HTERT RPE-1 (cell line): ENCODE results near the gene AUP1.

ENCODE experiments used
- in situ Hi-C: fragments of 300-500 bp; cut with MboI; formaldehyde crosslinking; loops from 4 replicates; pipeline ENCODE4 v1.14.3; 2020; ENCODE audit warnings: low sequenced_read_pairs

The AUP1 gene

DNA sequence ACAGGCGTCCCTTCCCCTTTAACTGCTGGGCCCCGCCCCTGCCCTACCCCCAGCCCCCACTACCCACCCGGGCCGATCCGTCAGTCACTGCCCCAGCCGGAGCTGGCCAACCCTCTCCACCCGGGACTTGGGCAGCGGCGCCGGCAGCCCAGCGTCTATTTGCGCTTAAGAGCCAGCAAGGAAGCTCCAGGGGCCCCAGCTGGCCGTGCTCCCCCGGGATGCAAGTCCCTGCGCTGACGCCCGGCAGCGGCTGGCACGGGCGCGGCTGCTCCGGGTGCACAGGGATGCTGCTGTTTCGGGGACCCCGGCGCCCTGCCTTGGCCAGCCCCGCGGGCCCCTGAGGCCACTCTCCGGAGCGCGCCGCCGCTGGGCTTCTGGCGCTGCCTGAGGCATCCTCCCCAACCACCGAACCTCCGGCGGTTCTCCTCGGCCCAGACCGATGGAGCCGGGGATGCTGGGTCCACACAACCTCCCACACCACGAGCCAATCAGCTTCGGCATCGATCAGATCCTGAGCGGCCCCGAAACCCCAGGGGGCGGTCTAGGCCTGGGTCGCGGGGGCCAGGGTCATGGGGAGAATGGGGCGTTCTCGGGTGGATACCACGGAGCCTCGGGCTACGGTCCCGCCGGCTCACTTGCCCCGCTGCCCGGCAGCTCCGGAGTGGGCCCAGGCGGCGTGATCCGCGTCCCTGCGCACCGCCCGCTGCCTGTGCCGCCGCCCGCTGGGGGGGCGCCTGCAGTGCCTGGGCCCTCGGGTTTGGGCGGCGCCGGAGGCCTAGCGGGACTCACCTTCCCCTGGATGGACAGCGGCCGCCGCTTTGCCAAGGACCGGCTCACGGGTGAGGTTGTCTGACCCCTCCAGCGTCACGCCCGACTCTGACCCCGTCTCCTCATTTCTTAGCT lies 14.9 kb downstream of the AUP1 start, which contains the start of gene TLX2:
Gene TLX2 (plus strand): TSS at position 83 of the 903 bp plus-strand sequence. CDS start 357 bp downstream, at position 440.
- in situ Hi-C loops: no loop called here

DNA sequence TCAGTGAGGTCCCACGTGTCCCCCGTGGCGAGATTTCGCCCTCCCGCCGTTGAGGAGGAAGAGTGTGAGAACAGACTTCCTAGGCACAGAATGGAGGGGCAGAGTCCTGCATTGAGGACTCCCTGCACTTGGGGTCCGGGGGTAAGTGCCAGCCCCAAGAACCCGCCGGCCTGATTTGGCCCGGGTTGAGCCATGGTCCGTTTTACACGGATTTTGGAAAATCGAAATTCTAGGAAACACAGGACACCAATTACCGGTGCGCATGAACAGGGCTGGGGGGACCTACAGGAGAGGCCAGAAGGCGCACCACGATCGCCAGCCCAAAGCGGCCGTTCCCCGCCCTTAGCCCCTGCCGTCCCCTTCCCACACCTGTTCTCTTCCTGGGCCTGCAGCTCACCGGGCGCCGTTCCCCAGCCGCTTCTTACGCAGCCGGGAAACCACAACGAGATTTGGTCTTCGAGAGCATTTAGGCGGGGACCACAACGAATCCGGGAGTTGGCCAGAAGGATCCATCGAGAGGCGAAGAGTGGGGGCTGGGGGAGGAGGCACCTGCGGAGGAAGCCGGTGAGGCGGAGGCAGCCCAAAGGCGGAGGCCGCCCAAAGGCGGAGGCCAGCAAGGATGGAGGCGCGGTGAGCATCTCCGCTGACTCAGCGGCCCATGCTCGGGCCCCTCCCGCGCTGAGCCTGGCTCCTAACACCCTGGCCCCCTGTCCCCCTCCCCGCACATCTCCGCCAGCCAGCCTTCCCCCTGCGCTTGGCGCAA lies 15.7 kb downstream of the AUP1 start:
- in situ Hi-C loops: no loop called here

DNA sequence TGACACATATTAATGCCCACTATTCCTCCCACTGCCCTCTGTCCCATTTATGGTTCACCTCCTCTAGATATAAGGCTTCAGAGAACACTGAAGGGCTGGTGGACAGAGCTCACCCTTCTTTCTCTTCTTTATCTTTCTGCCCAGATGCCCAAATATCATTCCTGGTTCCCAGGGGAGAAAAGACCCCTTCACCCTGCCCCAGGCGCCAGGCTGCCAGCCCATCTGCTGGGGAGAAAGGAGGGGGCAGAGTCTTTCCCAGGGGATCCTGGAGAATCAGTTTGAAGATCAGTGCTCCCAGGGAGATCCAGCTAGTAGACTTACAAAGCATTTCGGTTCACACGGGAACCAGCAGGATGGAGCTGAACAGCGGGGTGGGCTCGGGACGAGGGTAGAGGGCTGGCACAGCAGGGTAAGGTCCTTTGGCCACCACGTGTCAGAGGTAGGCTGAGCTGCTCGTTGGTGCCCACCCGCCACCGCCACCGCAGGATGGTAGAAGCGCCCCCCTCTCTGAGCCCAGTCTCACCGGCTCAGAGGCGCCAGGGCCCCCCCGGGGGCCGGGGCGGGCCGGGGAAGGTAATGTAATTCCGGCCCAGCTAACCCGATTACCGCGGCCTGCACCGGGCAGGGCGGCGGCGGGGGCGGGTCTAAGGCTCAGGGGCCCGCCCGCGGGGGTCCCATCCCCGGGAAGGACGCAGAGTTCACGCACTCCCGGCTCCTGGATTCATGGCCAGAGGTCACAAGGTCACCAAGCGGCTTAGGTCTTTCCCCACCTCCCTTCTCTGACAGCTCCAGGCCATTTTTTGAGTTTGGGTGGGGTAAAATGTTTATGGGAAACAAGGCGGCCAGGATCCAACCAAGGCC lies 16.5 kb downstream of the AUP1 start:
- in situ Hi-C loops: no loop called here

DNA sequence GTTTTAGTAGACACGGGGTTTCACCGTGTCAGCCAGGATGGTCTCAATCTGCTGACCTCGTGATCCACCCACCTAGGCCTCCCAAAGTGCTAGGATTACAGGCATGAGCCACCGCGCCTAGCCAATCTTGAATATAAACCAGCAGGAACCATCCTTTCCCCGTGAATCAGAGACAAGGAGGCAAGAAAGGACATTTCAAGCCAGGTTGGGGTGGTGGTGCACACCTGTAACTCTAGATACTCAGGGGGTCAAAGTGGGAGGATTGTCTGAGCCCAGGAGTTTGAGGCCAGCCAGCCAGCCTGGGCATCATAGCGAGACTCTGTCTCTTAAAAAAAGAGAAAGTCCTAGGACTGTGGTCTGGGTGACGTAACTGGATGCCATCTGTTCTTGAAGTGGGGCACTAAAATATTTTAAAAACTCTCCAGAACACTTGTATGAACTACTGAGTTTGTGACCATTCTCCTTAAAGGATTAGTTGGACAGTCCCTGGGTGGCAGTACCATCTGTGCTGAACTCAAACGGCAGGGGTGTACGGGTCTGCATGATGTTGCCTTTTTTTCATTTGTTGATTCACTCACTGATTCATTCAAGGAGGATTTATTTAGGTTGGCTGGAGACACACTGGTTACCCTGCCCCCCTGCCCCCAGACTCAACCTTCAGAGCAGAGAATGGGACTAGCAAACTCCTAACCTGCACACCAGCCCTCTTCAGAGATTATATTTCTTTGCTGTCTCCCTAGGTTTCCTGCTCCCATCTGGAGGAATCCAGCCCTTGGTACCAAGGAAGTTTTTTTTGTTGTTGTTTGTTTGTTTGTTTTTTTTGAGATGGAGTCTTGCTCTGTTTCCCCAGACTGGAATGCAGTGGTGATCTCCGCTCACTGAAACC lies 18.2 kb downstream of the AUP1 start:
- in situ Hi-C loops: no loop called here

DNA sequence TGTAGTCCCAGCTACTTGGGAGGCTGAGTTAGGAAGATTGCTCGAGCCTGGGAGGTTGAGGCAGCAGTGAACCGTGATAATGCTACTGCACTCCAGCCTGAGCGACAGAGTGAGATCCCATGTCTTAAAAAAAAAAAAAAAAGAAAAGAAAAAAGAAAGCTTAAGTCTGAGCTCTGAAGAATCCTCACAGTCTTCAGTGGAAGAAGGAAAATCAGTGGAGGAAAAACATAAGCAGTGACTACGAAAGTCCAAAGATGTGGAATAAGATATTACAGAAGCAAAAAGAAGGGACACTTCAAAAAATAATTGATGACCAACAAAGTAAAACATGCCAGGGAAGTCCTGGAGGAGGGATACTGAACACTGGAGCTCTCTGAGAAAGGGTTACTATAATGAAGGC lies 19.2 kb downstream of the AUP1 start:
- in situ Hi-C loops: no loop called here

DNA sequence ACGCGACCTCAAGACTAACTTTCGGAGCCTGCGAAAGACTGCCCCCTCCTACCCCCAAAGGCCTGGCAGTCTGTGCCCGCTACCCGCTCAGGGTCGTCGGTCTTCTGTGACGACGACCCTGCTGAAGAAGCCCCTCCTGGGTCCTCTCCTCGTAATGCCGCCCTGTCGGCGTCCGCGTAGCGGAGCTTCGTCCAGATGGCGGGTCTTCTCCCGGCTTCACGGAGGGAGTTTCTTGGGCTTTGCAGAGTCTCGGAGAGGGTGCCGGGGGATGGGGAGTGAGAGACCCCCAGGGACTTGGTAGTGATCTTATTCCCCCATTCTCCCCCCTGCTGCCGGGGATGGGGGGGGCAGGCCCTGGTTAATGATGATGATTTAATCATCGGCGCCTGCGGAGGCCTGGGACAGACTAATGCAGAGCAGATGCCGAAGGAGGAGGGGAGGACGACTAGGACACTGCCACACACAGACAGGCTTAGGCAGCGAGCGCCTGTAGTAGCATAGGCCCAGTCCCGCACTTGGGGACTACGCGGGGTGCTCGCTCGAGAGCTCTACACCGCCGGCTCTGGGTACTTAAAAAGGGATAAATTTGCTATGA lies 21.5 kb downstream of the AUP1 start:
- in situ Hi-C loops: no loop called here

DNA sequence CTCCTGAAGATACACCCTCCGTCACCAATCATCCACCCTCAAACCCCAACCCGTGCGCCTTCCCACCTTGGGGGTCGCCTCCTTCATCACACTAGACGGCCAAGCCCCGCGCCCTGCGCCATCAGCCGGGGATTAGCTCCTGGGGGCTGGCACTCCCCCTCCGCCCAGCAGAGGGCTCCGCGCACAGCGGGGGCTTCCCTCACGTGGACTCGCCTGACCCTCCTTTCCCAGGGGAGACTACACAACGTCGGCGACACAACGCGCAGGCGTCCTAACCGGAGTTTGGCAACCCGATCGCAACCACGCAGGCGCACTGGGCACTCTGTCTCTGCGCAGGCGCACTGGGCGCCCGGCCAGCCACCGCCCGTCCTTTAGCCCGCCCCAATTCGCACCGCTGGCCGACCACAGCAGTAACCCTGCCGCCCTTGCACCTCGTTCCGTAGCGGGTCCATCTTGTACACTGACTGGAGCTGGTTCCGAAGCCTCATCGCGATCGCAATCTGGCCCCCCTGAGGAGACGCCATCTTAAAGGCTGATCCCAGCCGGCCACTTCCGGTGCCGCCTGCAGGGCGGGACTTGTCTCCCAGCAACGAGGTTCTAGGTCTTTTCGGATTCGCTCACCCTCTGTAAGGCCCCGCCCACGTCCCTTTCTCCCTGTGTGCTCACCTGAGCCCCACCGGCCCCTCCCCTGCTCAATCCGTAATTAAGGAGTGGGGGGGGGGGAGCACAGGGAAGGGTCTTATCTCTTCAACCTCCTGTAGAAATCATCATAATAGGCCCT lies 22.2 kb downstream of the AUP1 start, which contains the start of gene PCGF1:
Gene PCGF1 (minus strand): TSS at position 551 of the 781 bp plus-strand sequence. CDS start 27 bp downstream, at position 524.
- in situ Hi-C loops: no loop called here

DNA sequence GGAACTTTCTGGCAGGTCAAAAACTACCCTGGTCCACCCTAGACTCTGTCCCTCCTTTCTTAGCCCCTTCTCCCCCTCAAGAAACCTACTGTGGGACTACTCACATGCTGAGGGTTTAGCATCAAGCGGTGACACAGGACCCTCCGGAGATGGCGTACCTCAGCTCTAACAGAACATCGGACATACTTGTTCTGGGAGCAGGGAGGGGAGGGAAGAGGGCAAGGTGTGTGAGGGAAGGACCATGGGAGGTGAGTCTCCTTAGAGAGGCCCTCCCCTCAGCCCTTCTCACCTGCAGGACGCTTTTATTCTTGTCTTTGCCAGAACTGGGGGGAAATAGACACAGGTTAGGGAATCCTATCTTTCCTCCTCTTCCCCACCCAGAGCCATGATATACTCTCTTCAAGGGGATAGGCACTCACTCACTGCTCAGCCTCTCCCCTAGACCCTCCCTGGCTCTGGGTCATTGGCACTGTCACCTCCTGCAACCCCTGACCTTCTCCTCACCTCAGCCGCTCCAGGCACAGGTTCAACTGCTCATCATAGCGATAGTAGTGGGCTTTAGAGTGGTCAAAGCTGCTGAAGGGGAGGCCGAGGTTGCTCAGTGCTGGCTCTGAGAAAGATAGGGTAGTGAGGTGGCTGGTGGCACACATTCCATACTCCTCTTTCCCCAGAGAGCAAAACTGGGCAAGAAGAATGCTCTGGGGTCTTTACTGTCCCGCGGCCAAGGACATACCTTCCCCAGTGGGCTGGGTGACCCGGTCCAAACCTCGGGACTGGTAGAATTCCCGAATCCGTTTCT lies 23.9 kb downstream of the AUP1 start:
- in situ Hi-C loops: no loop called here

DNA sequence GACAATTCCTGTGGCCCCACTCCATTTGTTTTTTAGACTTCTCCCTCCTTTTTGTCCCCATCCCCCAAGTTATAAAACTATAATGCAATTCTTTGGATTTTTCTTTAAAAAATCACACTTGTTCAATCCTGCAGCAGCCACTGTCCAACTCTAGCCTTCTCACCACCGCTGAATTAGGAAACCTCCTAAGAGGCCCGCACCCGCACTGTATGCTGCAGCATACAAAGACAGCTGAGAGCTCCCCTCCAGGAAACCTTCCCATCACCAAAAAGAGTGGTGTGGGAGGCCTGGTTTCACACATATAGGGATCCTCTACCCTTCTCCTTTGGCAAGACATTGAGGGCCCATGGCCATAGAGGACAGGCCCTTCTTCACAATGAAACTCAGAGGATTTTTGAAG lies 24.9 kb downstream of the AUP1 start:
- in situ Hi-C loops: no loop called here

DNA sequence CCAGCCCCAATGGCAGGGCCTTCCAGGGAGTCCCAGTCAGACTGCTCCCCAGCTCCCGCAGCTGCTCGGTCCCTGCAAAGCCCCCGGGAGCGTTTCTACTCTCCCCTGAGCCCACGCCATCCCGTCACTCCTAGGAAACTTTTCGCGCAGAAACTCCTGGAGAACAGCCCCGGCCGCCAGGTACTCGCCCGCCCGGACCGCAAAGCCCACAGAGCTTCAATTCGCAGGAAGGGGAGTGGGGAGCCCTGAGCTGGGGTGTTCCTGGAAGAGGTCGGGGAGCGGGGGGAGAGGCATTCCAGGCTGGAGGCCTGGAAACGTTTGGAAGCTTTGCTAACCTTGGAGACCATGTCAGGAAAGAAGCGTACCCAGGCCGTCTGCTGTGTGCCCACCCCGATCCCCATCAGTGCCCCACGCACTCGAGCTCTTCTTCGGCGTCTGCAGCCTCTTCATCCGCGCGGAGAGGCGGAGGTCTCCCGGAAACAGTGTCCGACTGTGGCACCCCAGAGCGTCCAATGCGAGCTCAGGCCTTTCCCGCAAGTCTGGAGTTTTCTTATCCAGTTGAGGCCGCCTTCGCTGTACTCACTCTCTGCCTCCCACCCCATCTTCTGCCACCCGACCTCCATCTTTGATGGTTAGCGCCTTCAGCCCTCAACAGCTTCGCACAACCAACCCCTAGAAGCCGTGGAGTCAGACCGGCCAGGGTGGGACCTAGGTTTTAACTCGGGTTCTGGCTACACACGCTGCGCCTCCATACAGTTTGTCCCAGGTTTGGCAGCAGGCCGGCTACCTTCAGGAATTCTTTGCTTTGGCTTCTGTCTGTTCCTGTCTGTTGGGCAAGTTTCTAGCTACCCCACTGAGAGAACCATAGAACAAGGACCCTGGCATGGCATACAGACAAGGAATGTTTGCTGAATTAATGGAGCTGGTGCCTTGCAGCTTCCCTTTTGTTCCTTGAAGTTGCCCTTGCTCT lies 25.7 kb downstream of the AUP1 start:
- in situ Hi-C loops: no loop called here

DNA sequence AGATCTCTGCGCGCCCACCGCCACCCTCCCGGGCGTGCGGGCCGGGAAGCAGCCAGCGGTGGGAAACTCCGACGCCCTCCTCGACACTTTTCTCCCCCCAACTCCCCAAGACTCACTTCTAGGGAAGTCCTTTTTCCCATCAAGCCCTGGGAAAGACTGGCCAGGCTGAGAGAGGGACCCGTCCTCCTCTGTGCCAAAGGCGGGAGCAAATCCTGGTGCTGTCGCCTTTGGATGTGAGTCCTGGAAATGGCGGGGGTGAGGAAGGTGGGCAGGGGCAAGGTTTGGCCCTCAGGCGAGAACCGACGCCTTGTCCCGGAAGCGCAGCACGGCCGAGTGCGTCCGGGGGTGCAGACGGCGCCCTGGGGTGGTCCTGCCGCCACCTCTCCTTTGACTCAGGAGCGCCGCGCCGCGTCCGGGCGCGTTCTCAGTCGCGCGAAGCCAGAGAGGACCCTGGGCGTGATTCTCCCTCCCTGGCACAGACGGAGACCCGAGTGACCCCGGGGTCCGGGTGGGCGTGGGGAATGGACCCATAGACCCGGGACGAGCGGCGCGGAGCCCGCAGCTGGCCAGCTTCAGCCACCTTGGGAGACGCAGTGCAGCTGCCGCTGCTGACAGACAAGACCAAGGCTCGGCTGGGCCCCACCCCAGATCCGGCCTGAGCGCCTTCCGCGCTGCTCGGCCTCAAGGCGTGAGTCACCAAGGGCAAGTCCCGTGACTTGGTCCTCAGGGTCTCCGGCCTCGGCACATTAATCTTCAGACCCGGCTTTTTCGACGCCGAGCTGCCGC lies 26.6 kb downstream of the AUP1 start:
- in situ Hi-C loops: no loop called here

DNA sequence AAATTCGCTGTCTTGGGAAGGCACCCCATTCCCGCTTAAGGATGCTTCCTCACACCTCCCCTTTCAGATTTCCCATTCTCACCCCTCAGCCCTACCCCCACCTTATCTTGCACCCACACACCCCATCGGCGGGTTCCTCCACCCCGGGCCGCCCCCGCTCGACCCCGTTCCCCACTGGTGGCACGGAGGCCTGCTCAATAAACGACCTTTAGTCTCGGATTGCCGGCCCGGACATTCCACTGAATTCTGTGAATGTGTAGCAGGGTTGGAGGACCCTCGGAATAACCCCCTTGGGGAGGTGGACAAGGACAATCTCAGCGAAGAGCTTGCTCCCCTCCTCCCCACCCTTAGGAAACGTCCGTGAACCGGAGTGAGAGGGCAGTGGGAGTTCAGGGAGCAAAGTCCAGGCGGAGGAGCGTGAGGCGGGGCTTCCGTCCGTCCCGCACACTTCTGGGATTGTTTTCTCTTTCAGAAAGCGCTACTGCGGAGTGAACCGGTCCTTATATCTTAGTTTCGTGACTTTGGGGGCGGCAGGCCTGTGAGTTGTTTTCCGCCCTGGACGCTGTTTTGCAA lies 27.3 kb downstream of the AUP1 start:
- in situ Hi-C loops: no loop called here

DNA sequence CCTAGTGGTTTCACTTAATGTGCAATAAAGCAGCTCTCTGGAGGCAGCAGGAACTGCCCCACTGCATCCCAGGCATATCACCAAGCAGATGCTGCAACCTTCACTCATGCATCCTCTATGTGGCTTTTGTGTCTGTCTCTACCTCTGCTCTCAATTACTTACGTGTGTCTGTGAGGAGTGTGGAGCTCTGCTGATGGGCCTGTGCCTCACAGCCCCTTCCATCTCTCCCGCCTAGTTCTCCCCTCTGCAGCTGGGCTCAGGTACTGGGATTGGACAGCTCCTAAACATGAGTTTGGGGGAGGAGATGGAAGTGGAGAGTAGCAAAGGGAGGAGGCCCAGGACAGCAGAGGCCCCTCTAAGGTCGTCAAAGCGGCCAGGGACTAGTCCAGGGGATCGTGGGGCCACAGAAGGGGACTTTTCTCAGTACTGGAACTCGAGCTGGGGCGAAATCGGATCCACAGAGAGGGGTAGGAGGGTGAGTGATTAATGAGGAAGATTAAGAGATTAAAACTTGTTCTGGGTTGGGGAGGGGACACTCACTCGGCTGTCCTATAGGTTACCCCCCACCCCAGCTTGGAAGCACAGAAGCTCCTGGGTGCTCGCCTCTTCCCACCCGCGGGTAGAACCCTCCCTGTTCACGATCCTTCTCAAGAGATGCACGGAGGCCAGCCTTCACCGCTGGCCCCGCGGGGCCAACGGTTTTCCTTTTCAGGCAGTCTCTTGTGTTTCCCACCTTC lies 28.0 kb downstream of the AUP1 start:
- in situ Hi-C loops: no loop called here

DNA sequence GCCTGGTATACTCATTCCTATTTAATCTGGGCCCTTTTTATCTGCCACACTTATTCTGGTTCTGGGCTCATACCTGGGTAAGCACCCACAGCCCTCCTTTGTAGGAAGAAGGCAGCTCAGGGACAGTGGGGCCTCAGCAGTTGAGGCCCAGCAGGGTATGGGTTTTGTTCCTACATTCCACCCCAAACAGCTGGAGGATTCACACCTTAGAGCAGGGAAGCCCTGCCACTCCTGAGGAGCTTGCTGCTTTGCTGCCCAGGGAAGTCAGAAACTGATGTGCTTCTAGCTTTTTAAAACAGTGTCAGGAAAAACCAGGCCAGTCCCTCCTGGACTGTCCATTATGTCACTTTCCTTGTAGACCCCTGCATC lies 28.9 kb downstream of the AUP1 start:
- in situ Hi-C loops: no loop called here

DNA sequence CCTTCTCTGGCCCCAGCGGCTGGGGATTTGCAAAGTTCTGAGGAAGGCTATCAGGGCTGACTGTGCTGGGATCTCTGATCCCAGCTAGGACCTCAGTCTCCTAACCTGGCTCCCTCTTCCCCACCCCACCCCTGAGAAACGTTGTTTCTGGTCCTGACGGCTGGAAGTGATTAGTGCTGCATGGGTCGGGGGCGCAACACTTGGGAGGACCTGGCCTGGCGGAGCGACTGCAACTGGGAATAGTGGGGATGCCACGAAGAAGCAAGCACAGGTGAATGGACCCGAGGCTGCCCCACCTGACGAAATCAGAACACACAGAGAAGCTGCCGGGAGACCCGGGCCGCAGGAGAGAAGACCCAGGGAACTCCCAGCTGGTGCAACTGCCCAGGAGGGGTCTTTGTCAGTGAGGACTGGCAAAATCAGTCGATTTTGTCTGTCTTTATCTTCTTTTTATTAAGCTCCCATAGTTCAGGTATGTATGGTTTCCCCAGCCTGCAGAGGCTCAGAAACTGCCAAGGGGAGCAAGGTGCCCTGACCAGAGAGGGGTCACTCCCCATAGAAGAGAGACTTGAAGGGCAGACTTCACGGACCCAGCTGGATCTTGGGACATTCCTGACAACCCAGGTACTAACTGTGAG lies 29.4 kb downstream of the AUP1 start:
- in situ Hi-C loops: no loop called here
